Smooth muscle cell (in vitro differentiated cells): ENCODE results near the gene HNRNPA3. TPM values are rescaled to one million over a fixed set of nuclear protein-coding genes. Genes with fewer than 3 reads are reported as not detected.

Experiments used
- DNase-seq: peaks from one replicate; lab custom pipeline; 2025; ENCODE audit not compliant: unreplicated experiment; lab: John Stamatoyannopoulos, UW
- H2AFZ ChIP-seq: fragments of 200-600 bp; sonication (generic); 2 replicates; pipeline ENCODE4 v1.6.0; 2016; ENCODE audit warnings: antibody characterized with exemption, low read depth, mild to moderate bottlenecking
- H3F3A ChIP-seq: fragments of 200-600 bp; sonication (generic); 2 replicates; pipeline ENCODE4 v1.6.0; 2017; ENCODE audit warnings: antibody characterized with exemption, low read depth
- H3K27ac ChIP-seq: fragments of 200-600 bp; sonication (generic); 2 replicates; pipeline ENCODE4 v1.5.1; 2016; ENCODE audit warnings: low read depth, mild to moderate bottlenecking
- H3K27me3 ChIP-seq: fragments of 200-600 bp; sonication (generic); 2 replicates; pipeline ENCODE4 v1.6.1; 2016; ENCODE audit warnings: low read depth, mild to moderate bottlenecking
- H3K36me3 ChIP-seq: fragments of 200-600 bp; sonication (generic); 2 replicates; pipeline ENCODE4 v1.5.1; 2016; ENCODE audit warnings: low read depth
- H3K4me1 ChIP-seq: fragments of 200-600 bp; sonication (generic); 2 replicates; pipeline ENCODE4 v1.5.1; 2016; ENCODE audit warnings: low read depth
- H3K4me2 ChIP-seq: fragments of 200-600 bp; sonication (generic); 2 replicates; pipeline ENCODE4 v1.6.0; 2016; ENCODE audit warnings: mild to moderate bottlenecking
- H3K4me3 ChIP-seq: fragments of 200-600 bp; sonication (generic); 2 replicates; pipeline ENCODE4 v1.5.1; 2016; ENCODE audit warnings: mild to moderate bottlenecking
- H3K79me2 ChIP-seq: fragments of 200-600 bp; sonication (generic); 2 replicates; pipeline ENCODE4 v1.6.0; 2016; ENCODE audit warnings: low read depth, mild to moderate bottlenecking
- H3K9ac ChIP-seq: fragments of 200-600 bp; sonication (generic); 2 replicates; pipeline ENCODE4 v1.6.0; 2016; ENCODE audit warnings: low read depth
- H3K9me3 ChIP-seq: fragments of 200-600 bp; sonication (generic); replicated peaks from 2 replicates; pipeline ENCODE4 v1.5.1; 2016; ENCODE audit warnings: low read depth
- H4K20me1 ChIP-seq: fragments of 200-600 bp; sonication (generic); 2 replicates; pipeline ENCODE4 v1.6.0; 2016; ENCODE audit warnings: low read depth
- WGBS: methylation state at CpG from one replicate; pipeline ENCODE4 v1.1.7; 2016; ENCODE audit warnings: low lambda C conversion rate; 5-methylcytosine and 5-hydroxymethylcytosine counted together
- polyA plus RNA-seq: library from polyadenylated mRNA; unstranded; fragments of >200 nt; fragmentation: Nextera tagmentation; extraction: Ambion mirVana; gene quantifications from 2 replicates; pipeline ENCODE4 v1.2.1, GENCODE V29; 2016
- total RNA-seq: library from RNA; depleted of rRNA; stranded (reverse); fragments of >200 nt; gene quantifications from 2 replicates; pipeline ENCODE4 v1.2.3, GENCODE V29; 2014
- TF ChIP-seq, protein P1 (sequence below): fragments of 200-600 bp; sonication (generic); IDR thresholded peaks from 2 replicates; pipeline ENCODE4 v1.5.1; 2017; ENCODE audit warnings: borderline replicate concordance, mild to moderate bottlenecking, antibody characterized with exemption; ENCODE audit not compliant: insufficient read depth, poor library complexity, severe bottlenecking

The HNRNPA3 gene
- total and polyA plus RNA-seq, 2 experiments from 2014 or later: 40.3 to 55.8 TPM

DNA sequence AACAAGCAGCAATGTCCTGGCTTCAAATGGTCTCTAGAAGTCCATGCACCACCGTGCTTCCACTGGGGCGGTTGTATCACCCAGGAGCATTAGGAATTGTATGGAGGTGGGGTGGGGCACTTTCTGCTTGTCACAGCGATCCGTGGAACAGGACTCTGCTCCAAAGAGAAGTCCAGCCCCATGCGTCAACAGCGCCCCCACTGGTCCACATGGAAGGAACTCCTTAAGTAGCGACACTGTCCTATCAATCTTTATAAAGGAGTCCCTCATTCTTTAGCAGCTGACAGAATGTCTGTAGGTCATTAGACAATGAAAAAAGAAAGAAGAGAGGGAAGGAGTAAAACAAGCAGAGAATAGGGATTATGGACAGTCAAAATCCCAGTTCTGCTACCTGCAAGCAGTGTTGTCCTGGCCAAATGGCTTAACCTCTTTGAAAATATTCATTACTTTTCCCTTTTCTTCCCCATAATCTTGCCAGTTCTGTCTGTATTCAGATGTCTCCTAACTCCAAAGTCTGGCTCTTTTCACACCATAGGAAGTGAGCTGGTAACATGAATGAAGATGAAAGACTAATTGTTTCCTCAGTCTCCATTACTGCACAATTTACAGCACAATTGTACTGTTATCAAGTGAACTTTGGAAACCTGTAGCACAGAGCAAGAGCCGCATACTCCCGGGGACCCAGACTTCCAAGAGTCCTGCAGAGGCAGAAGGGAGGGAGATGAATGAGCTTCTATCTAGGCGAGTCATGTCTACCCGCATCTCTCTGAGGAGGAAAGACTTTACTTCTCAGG lies 42.0 kb downstream of the HNRNPA3 start:
- Histone ChIP-seq H3K9me3 (no peaks in the 10 kb centered on the region), H3K4me2 (no peak overlapping the region), H3K27ac (peak overlapping the region; percentile 54), H3K4me3 (no peak overlapping the region), H3K36me3 (no peaks in the 10 kb centered on the region), H3K9ac (no peak overlapping the region), H3K27me3 (no peaks in the 10 kb centered on the region), H3F3A (peaks cover 10% of the 10 kb centered on the region), H3K79me2 (peaks cover 100% of the 10 kb centered on the region), H4K20me1 (peaks cover 100% of the 10 kb centered on the region), H2AFZ (no peak overlapping the region), H3K4me1 (peaks cover 5% of the 10 kb centered on the region)
- 34% methylated on average over 11 of the region's 11 CpGs for WGBS
- TF ChIP-seq, protein P1, sequence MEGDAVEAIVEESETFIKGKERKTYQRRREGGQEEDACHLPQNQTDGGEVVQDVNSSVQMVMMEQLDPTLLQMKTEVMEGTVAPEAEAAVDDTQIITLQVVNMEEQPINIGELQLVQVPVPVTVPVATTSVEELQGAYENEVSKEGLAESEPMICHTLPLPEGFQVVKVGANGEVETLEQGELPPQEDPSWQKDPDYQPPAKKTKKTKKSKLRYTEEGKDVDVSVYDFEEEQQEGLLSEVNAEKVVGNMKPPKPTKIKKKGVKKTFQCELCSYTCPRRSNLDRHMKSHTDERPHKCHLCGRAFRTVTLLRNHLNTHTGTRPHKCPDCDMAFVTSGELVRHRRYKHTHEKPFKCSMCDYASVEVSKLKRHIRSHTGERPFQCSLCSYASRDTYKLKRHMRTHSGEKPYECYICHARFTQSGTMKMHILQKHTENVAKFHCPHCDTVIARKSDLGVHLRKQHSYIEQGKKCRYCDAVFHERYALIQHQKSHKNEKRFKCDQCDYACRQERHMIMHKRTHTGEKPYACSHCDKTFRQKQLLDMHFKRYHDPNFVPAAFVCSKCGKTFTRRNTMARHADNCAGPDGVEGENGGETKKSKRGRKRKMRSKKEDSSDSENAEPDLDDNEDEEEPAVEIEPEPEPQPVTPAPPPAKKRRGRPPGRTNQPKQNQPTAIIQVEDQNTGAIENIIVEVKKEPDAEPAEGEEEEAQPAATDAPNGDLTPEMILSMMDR: peak; percentile 45
- DNase-seq: no peak

DNA sequence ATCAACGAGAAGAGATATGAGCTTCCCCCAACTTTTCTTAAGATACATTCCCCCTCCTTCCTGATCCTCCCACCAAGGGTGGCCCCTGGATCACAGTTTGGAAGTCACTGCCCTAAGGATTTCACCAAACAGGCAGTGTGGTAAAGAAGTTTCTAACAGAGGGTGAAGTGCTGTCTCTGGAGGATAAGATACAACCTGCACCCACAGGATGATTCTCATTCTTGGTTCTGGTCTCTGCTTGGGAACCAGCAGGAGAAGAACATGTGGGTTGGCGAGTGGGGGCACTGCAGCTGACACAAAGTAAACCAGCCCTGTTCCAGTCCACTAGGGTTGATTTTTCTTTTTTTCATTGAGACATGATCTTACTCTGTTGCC lies 42.6 kb downstream of the HNRNPA3 start:
- H3K79me2 ChIP-seq: peaks cover 100% of the 10 kb centered on the region
- H3K27me3 ChIP-seq: no peaks in the 10 kb centered on the region
- H4K20me1 ChIP-seq: peaks cover 100% of the 10 kb centered on the region
- peaks cover 10% of the 10 kb centered on the region for H3F3A ChIP-seq
- H3K4me2 ChIP-seq: peak overlapping the region; percentile 4
- peaks cover 5% of the 10 kb centered on the region for H3K4me1 ChIP-seq
- no peak for DNase-seq
- peak overlapping the region; percentile 54 for H3K27ac ChIP-seq
- TF ChIP-seq, protein P1: no peak
- H3K9ac ChIP-seq: no peak overlapping the region
- no peaks in the 10 kb centered on the region for H3K9me3 ChIP-seq
- no peak overlapping the region for H2AFZ ChIP-seq
- 50% methylated on average over 2 of the region's 2 CpGs for WGBS
- no peaks in the 10 kb centered on the region for H3K36me3 ChIP-seq
- no peak overlapping the region for H3K4me3 ChIP-seq

DNA sequence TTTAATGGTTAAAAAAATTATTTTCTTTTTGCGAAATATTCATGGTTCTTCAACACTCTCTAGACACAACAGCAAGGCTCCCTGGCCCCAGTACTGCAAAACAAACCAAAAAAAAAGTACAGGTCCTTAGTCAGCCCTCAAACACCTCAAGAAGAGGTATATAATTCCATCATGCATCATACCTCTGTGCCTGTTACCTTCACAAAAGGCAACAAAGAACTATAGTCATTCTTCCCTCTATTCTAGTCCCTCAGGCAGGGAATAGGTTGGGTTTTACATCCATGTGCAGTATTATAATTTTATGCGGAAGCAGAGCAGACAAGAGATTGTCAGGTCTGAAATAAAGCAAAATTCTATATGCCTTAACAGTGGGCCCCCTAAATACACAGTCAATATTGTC lies 43.4 kb downstream of the HNRNPA3 start:
- Histone ChIP-seq H3K9ac (no peak overlapping the region), H3K4me1 (peaks cover 5% of the 10 kb centered on the region), H2AFZ (no peak overlapping the region), H3K27ac (peak overlapping the region; percentile 54), H3K9me3 (no peaks in the 10 kb centered on the region), H3K79me2 (peaks cover 100% of the 10 kb centered on the region), H3K27me3 (no peaks in the 10 kb centered on the region), H3K36me3 (no peaks in the 10 kb centered on the region), H3F3A (peaks cover 10% of the 10 kb centered on the region), H4K20me1 (peaks cover 100% of the 10 kb centered on the region), H3K4me3 (no peak overlapping the region), H3K4me2 (peak overlapping the region; percentile 4)
- WGBS: 92% methylated on average over 2 of the region's 2 CpGs
- no peak for DNase-seq
- TF ChIP-seq, protein P1: no peak

DNA sequence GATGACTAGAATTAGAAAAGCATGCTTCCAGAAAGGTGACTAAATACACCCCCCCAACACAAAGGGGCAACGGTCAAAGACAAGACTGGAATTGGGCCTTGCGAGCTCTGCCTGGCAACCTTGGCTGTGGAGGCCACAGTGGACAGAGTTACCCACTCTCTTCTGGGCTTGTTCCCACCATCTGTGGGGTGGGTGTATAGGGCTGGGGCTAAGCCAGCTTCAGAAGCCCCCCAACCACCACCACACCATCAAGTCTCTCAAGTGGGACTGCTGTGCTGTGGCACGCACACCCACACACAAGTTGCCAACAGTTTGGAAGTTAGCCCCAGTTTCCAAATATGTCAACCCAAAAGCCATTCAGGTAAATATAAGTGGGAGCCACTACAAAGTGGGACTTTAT lies 44.1 kb downstream of the HNRNPA3 start:
- Histone ChIP-seq H3K27me3 (no peaks in the 10 kb centered on the region), H3K9me3 (no peaks in the 10 kb centered on the region), H3K4me2 (peak overlapping the region; percentile 30), H3K79me2 (peaks cover 100% of the 10 kb centered on the region), H3K36me3 (no peaks in the 10 kb centered on the region), H2AFZ (no peak overlapping the region), H3K27ac (peak overlapping the region; percentile 0), H4K20me1 (peaks cover 100% of the 10 kb centered on the region), H3K9ac (no peak overlapping the region), H3K4me3 (no peak overlapping the region), H3K4me1 (peaks cover 12% of the 10 kb centered on the region), H3F3A (peaks cover 6% of the 10 kb centered on the region)
- 81% methylated on average over 3 of the region's 3 CpGs for WGBS
- TF ChIP-seq, protein P1: no peak
- DNase-seq: no peak
